ENCODE results near the gene ZC3HAV1L. TPM values are rescaled to one million over a fixed set of nuclear protein-coding genes. Genes with fewer than 3 reads are reported as not detected.
A peak's percentile ranks its signal among the peaks of the same experiment; 100 is the strongest.
"Not testable (repeated sequence)": the region's sequence is repeated elsewhere in the genome, so short reads cannot be mapped to it uniquely, and the experiment has no call there.

Gene ZC3HAV1L
- total RNA-seq, 1 donor from 2014 or later = 18.2 TPM

- H3K36me3 Mint-ChIP-seq (ENCODE audit: insufficient read depth) = peaks cover 37% of the 10 kb centered on the region
- H3K27ac Mint-ChIP-seq = no peak overlapping the region
- H3K9me3 Mint-ChIP-seq (ENCODE audit: low read depth) = no peaks in the 10 kb centered on the region
- peaks cover 6% of the 10 kb centered on the region for H3K4me1 Mint-ChIP-seq (ENCODE audit: low read depth)
- DNase-seq (ENCODE audit: low spot score, unreplicated experiment) = no peak
- TF ChIP-seq, protein P1, sequence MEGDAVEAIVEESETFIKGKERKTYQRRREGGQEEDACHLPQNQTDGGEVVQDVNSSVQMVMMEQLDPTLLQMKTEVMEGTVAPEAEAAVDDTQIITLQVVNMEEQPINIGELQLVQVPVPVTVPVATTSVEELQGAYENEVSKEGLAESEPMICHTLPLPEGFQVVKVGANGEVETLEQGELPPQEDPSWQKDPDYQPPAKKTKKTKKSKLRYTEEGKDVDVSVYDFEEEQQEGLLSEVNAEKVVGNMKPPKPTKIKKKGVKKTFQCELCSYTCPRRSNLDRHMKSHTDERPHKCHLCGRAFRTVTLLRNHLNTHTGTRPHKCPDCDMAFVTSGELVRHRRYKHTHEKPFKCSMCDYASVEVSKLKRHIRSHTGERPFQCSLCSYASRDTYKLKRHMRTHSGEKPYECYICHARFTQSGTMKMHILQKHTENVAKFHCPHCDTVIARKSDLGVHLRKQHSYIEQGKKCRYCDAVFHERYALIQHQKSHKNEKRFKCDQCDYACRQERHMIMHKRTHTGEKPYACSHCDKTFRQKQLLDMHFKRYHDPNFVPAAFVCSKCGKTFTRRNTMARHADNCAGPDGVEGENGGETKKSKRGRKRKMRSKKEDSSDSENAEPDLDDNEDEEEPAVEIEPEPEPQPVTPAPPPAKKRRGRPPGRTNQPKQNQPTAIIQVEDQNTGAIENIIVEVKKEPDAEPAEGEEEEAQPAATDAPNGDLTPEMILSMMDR (IDR thresholded peaks at IDR 0.05; ENCODE audit: unreplicated experiment) = no peak
- H3K27me3 Mint-ChIP-seq = no peaks in the 10 kb centered on the region
- no peak overlapping the region for H3K4me3 Mint-ChIP-seq (ENCODE audit: low read depth)
Measured at GRCh38 chr7:139078911-139079310, 43.1 kb upstream of the ZC3HAV1L start.

DNA sequence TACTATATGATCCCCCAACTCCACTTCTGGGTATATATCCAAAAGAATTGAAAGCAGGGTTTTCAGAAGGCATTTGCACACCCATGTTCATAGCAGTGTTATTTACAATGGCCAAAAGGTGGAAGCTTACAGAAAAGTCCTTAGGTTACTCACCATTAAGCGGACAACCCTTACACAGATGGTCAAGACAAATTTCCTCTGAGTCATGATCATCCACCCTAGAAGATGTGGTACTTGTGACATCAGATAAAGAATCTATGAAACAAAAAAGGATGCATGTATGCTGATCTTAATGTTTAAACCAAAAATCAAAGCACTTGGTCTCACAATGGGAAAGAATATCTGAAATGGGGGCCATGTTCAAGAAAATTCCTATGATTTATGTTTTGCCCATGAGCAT is 42.6 kb upstream of the ZC3HAV1L start:
- Mint-ChIP-seq H3K4me1 (ENCODE audit: low read depth) (peaks cover 6% of the 10 kb centered on the region), H3K27ac (no peak overlapping the region), H3K36me3 (ENCODE audit: insufficient read depth) (peaks cover 36% of the 10 kb centered on the region), H3K9me3 (ENCODE audit: low read depth) (no peaks in the 10 kb centered on the region), H3K4me3 (ENCODE audit: low read depth) (no peak overlapping the region), H3K27me3 (no peaks in the 10 kb centered on the region)
- DNase-seq (ENCODE audit: low spot score, unreplicated experiment) = no peak
- TF ChIP-seq, protein P1 (IDR thresholded peaks at IDR 0.05; ENCODE audit: unreplicated experiment) = no peak

- peaks cover 34% of the 10 kb centered on the region for H3K36me3 Mint-ChIP-seq (ENCODE audit: insufficient read depth)
- H3K4me1 Mint-ChIP-seq (ENCODE audit: low read depth); DNase-seq (ENCODE audit: low spot score, unreplicated experiment); H3K27ac Mint-ChIP-seq; H3K9me3 Mint-ChIP-seq (ENCODE audit: low read depth); H3K4me3 Mint-ChIP-seq (ENCODE audit: low read depth); H3K27me3 Mint-ChIP-seq: not testable (repeated sequence)
Measured at GRCh38 chr7:139077706-139078105, 41.9 kb upstream of the ZC3HAV1L start.

GRCh38 chr7:139075871-139076686 is 40.2 kb upstream of the ZC3HAV1L start:
- no peak for DNase-seq (ENCODE audit: low spot score, unreplicated experiment)
- Mint-ChIP-seq H3K4me1 (ENCODE audit: low read depth) (peaks cover 6% of the 10 kb centered on the region), H3K27ac (peak overlapping the region; percentile 64), H3K36me3 (ENCODE audit: insufficient read depth) (peaks cover 37% of the 10 kb centered on the region), H3K27me3 (no peaks in the 10 kb centered on the region), H3K9me3 (ENCODE audit: low read depth) (no peaks in the 10 kb centered on the region), H3K4me3 (ENCODE audit: low read depth) (no peak overlapping the region)
- TF ChIP-seq, protein P1 (IDR thresholded peaks at IDR 0.05; ENCODE audit: unreplicated experiment) = no peak

GRCh38 chr7:139075031-139075652 is 39.3 kb upstream of the ZC3HAV1L start:
- TF ChIP-seq, protein P1 (IDR thresholded peaks at IDR 0.05; ENCODE audit: unreplicated experiment) = peak; percentile 89
- H3K4me1 Mint-ChIP-seq (ENCODE audit: low read depth) = peaks cover 6% of the 10 kb centered on the region
- H3K4me3 Mint-ChIP-seq (ENCODE audit: low read depth) = no peak overlapping the region
- DNase-seq (ENCODE audit: low spot score, unreplicated experiment) = peak; percentile 21
- H3K27me3 Mint-ChIP-seq = no peaks in the 10 kb centered on the region
- H3K27ac Mint-ChIP-seq = no peak overlapping the region
- no peaks in the 10 kb centered on the region for H3K9me3 Mint-ChIP-seq (ENCODE audit: low read depth)
- peaks cover 34% of the 10 kb centered on the region for H3K36me3 Mint-ChIP-seq (ENCODE audit: insufficient read depth)

All from progenitor cell of endocrine pancreas (in vitro differentiated cells).